ENCODE data around the gene WBP1L. TPM values are rescaled to one million over a fixed set of nuclear protein-coding genes. Genes with fewer than 3 reads are reported as not detected.

Gene WBP1L
- total RNA-seq, 1 experiment from 2014 or later: 23.8 TPM

- no peak overlapping the region for H3K27ac ChIP-seq (ENCODE audit: low read length)
- no peak overlapping the region for H2AFZ ChIP-seq (ENCODE audit: low read length)
- H3K4me3 ChIP-seq (ENCODE audit: low read length): no peak overlapping the region
- ChIA-PET POLR2A (ENCODE audit: unreplicated experiment) (no interaction called here), CTCF (no interaction called here)
- H4K20me1 ChIP-seq (ENCODE audit: low read length): no peaks in the 10 kb centered on the region
- no peaks in the 10 kb centered on the region for H3K9me2 ChIP-seq (replicated peaks; ENCODE audit: low read length)
- H3K27me3 ChIP-seq (ENCODE audit: low read length): no peaks in the 10 kb centered on the region
- no peak overlapping the region for H3K9ac ChIP-seq (ENCODE audit: low read length)
- no peaks in the 10 kb centered on the region for H3K4me1 ChIP-seq (ENCODE audit: insufficient read depth, low read length)
- no TSS peak for BruUV-seq (replicated peaks)
- TF ChIP-seq EZH2phosphoT487 (IDR thresholded peaks at IDR 0.05; ENCODE audit: borderline replicate concordance, low read length) (no peak), EZH2 (IDR thresholded peaks at IDR 0.05; ENCODE audit: low read length, unreplicated experiment) (no peak), CTCF (conservative IDR thresholded peaks at IDR 0.05; ENCODE audit: low read depth, low read length) (no peak)
- ATAC-seq (no peak), DNase-seq (no peak)
- H3K9me3 ChIP-seq (ENCODE audit: low read length): no peaks in the 10 kb centered on the region
- H3F3A ChIP-seq (ENCODE audit: low read length, unreplicated experiment): no peaks in the 10 kb centered on the region
- H3K4me2 ChIP-seq (ENCODE audit: low read length): no peak overlapping the region
- H3K36me3 ChIP-seq (ENCODE audit: low read depth, low read length): no peaks in the 10 kb centered on the region
- no peaks in the 10 kb centered on the region for H3K79me2 ChIP-seq (ENCODE audit: low read length)
- intact Hi-C loops (cut with micrococcal nuclease): no loop called here
These were observed 11.1 kb upstream of the WBP1L start for GRCh38 chr10:102732661-102733060.

GRCh38 chr10:102735065-102735562 lies 8.6 kb upstream of the WBP1L start:
- Histone ChIP-seq H3F3A (ENCODE audit: low read length, unreplicated experiment) (no peaks in the 10 kb centered on the region), H4K20me1 (ENCODE audit: low read length) (no peaks in the 10 kb centered on the region), H3K4me3 (ENCODE audit: low read length) (no peak overlapping the region), H3K79me2 (ENCODE audit: low read length) (no peaks in the 10 kb centered on the region), H3K9me3 (ENCODE audit: low read length) (no peaks in the 10 kb centered on the region), H3K9me2 (replicated peaks; ENCODE audit: low read length) (no peaks in the 10 kb centered on the region), H3K4me2 (ENCODE audit: low read length) (no peak overlapping the region), H3K4me1 (ENCODE audit: insufficient read depth, low read length) (no peaks in the 10 kb centered on the region), H3K9ac (ENCODE audit: low read length) (no peak overlapping the region), H3K36me3 (ENCODE audit: low read depth, low read length) (no peaks in the 10 kb centered on the region), H3K27ac (ENCODE audit: low read length) (no peak overlapping the region), H3K27me3 (ENCODE audit: low read length) (no peaks in the 10 kb centered on the region), H2AFZ (ENCODE audit: low read length) (no peak overlapping the region)
- ATAC-seq (no peak), DNase-seq (no peak)
- BruUV-seq (replicated peaks): no TSS peak
- intact Hi-C loops (cut with micrococcal nuclease): no loop called here
- TF ChIP-seq EZH2 (IDR thresholded peaks at IDR 0.05; ENCODE audit: low read length, unreplicated experiment): no peak
- no peak for TF ChIP-seq EZH2phosphoT487 (IDR thresholded peaks at IDR 0.05; ENCODE audit: borderline replicate concordance, low read length)
- TF ChIP-seq CTCF (conservative IDR thresholded peaks at IDR 0.05; ENCODE audit: low read depth, low read length): no peak
- POLR2A ChIA-PET (ENCODE audit: unreplicated experiment): no interaction called here
- CTCF ChIA-PET: no interaction called here

- Histone ChIP-seq H3K4me2 (ENCODE audit: low read length) (no peak overlapping the region), H2AFZ (ENCODE audit: low read length) (no peak overlapping the region), H3K9me3 (ENCODE audit: low read length) (no peaks in the 10 kb centered on the region), H3K36me3 (ENCODE audit: low read depth, low read length) (no peaks in the 10 kb centered on the region), H3K27me3 (ENCODE audit: low read length) (no peaks in the 10 kb centered on the region), H3K9me2 (replicated peaks; ENCODE audit: low read length) (no peaks in the 10 kb centered on the region), H3K79me2 (ENCODE audit: low read length) (no peaks in the 10 kb centered on the region), H3K27ac (ENCODE audit: low read length) (no peak overlapping the region), H3K4me3 (ENCODE audit: low read length) (no peak overlapping the region), H3K4me1 (ENCODE audit: insufficient read depth, low read length) (peaks cover 4% of the 10 kb centered on the region; the same call in 1 of the 2 replicates), H3F3A (ENCODE audit: low read length, unreplicated experiment) (no peaks in the 10 kb centered on the region), H4K20me1 (ENCODE audit: low read length) (no peaks in the 10 kb centered on the region), H3K9ac (ENCODE audit: low read length) (no peak overlapping the region)
- ChIA-PET POLR2A (ENCODE audit: unreplicated experiment) (no interaction called here), CTCF (no interaction called here)
- DNase-seq (no peak), ATAC-seq (no peak)
- no peak for TF ChIP-seq EZH2 (IDR thresholded peaks at IDR 0.05; ENCODE audit: low read length, unreplicated experiment)
- TF ChIP-seq EZH2phosphoT487 (IDR thresholded peaks at IDR 0.05; ENCODE audit: borderline replicate concordance, low read length): no peak
- TF ChIP-seq CTCF (conservative IDR thresholded peaks at IDR 0.05; ENCODE audit: low read depth, low read length): no peak
- BruUV-seq (replicated peaks): no TSS peak
- intact Hi-C loops (cut with micrococcal nuclease): no loop called here
These were observed 5.0 kb upstream of the WBP1L start for GRCh38 chr10:102738692-102739121.

All from PC-3 (cell line).